Keratinocyte (primary cell): Measurements from ENCODE around the gene FBXW12.

Source experiments
- EZH2 ChIP-seq: IDR thresholded peaks from one replicate; pipeline ENCODE4 v1.6.1; 2012; ENCODE audit warnings: inconsistent platforms, mild to moderate bottlenecking, low read length, moderate library complexity
- TF ChIP-seq, protein P1 (sequence below), 3 experiments: IDR thresholded peaks in 1 of 3; conservative IDR thresholded peaks in 1 of 3; optimal IDR thresholded peaks in 1 of 3; 2 replicates in 2 of 3; 3 replicates in 1 of 3; pipeline versions ENCODE3 to v1.5.1; 2011; ENCODE audit warnings: low read length in 3 of 3, mild to moderate bottlenecking in 3 of 3, moderate library complexity in 2 of 3, control low read depth in 1 of 3, inconsistent platforms in 1 of 3; ENCODE audit not compliant: insufficient read depth in 2 of 3; ENCODE audit errors: extremely low read depth in 1 of 3

DNA sequence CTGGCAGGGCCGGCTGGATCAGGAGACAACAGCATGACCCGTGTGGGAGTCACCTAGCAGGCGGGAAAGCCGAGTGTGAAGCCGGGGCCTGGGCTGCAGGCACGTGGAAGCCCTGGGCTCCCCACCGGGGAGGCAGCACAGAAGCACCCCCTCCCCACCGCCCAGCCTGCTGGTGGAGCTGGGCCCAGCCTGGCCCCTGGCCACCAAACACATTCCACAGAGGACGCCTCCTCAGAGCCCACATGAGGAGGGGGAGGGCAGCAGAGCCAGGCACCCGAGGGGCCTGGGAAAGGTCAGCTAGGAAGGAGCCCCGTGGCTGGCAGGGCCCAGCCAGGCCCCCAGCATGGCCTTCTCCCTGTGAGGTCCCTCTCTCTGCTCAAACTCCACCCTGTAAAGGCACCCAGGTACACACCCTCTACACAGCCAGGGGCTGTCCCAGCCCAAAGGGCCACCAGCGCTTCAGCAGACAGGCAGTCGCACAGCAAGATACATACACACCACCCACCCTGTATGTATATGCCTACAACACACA lies 53.3 kb downstream of the FBXW12 start:
- TF ChIP-seq, protein P1, sequence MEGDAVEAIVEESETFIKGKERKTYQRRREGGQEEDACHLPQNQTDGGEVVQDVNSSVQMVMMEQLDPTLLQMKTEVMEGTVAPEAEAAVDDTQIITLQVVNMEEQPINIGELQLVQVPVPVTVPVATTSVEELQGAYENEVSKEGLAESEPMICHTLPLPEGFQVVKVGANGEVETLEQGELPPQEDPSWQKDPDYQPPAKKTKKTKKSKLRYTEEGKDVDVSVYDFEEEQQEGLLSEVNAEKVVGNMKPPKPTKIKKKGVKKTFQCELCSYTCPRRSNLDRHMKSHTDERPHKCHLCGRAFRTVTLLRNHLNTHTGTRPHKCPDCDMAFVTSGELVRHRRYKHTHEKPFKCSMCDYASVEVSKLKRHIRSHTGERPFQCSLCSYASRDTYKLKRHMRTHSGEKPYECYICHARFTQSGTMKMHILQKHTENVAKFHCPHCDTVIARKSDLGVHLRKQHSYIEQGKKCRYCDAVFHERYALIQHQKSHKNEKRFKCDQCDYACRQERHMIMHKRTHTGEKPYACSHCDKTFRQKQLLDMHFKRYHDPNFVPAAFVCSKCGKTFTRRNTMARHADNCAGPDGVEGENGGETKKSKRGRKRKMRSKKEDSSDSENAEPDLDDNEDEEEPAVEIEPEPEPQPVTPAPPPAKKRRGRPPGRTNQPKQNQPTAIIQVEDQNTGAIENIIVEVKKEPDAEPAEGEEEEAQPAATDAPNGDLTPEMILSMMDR (optimal IDR thresholded peaks at IDR 0.05 in 1 of 3, IDR thresholded peaks at IDR 0.05 in 1 of 3, conservative IDR thresholded peaks at IDR 0.05 in 1 of 3; ENCODE audit: extremely low read depth in 1 of 3, insufficient read depth in 2 of 3, low read length in 3 of 3), result no peak
- TF ChIP-seq EZH2, result no peak
